Loucy (cell line): Measurements from ENCODE around the gene CDKN2B-AS1.
A peak's percentile ranks its signal among the peaks of the same experiment; 100 is the strongest.

Experiments used
- H2AFZ ChIP-seq: fragments of 200-600 bp; sonication (generic); 2 replicates; pipeline ENCODE4 v1.6.0; 2016; ENCODE audit warnings: antibody characterized with exemption, mild to moderate bottlenecking, low read length, moderate library complexity
- H3F3A ChIP-seq: fragments of 200-600 bp; 2 replicates; pipeline ENCODE4 v1.6.0; 2016; ENCODE audit warnings: antibody characterized with exemption, low read depth, mild to moderate bottlenecking
- H3K27me3 ChIP-seq: fragments of 200-600 bp; sonication (generic); 2 replicates; pipeline ENCODE4 v1.6.1; 2014; ENCODE audit warnings: low read length, mild to moderate bottlenecking; ENCODE audit not compliant: insufficient read depth, poor library complexity, severe bottlenecking
- H3K36me3 ChIP-seq: fragments of 200-600 bp; sonication (generic); 2 replicates; pipeline ENCODE4 v1.6.1; 2016; ENCODE audit warnings: low read length; ENCODE audit not compliant: insufficient read depth
- H3K4me1 ChIP-seq: fragments of 200-600 bp; sonication (generic); 2 replicates; pipeline ENCODE4 v1.5.1; 2014; ENCODE audit warnings: low read length, mild to moderate bottlenecking; ENCODE audit not compliant: insufficient read depth, poor library complexity, severe bottlenecking
- H3K4me2 ChIP-seq: fragments of 200-600 bp; sonication (generic); 2 replicates; pipeline ENCODE4 v1.6.0; 2014; ENCODE audit warnings: antibody characterized with exemption, low read length, low read depth, mild to moderate bottlenecking; ENCODE audit not compliant: poor library complexity, severe bottlenecking
- H3K4me3 ChIP-seq: fragments of 200-600 bp; sonication (generic); 2 replicates; pipeline ENCODE4 v1.5.1; 2014; ENCODE audit warnings: low read length, mild to moderate bottlenecking, mixed read lengths; ENCODE audit not compliant: poor library complexity, severe bottlenecking
- H3K79me2 ChIP-seq: fragments of 200-600 bp; sonication (generic); 2 replicates; pipeline ENCODE4 v1.6.1; 2014; ENCODE audit warnings: low read length; ENCODE audit not compliant: insufficient read depth
- H3K9ac ChIP-seq: fragments of 200-600 bp; sonication (generic); 2 replicates; pipeline ENCODE4 v1.6.0; 2014; ENCODE audit warnings: mild to moderate bottlenecking, low read depth, low read length, moderate library complexity; ENCODE audit not compliant: poor library complexity, severe bottlenecking
- H3K9me2 ChIP-seq: fragments of 200-600 bp; sonication (generic); replicated peaks from 2 replicates; pipeline ENCODE4 v1.6.1; 2016; ENCODE audit warnings: low read depth, low read length, mixed read lengths
- H3K9me3 ChIP-seq: fragments of 200-600 bp; sonication (generic); 2 replicates; pipeline ENCODE4 v1.6.1; 2014; ENCODE audit warnings: mild to moderate bottlenecking, antibody characterized with exemption, low read length, low read depth; ENCODE audit not compliant: insufficient read depth
- H4K20me1 ChIP-seq: fragments of 200-600 bp; sonication (generic); 2 replicates; pipeline ENCODE4 v1.6.0; 2014; ENCODE audit warnings: antibody characterized with exemption, low read length, mild to moderate bottlenecking; ENCODE audit not compliant: insufficient read depth, poor library complexity, severe bottlenecking
- CTCF ChIP-seq: fragments of 200-600 bp; sonication (generic); conservative IDR thresholded peaks from 2 replicates; pipeline ENCODE4 v1.5.1; 2014; ENCODE audit warnings: mild to moderate bottlenecking, antibody characterized with exemption, low read length
- EZH2phosphoT487 ChIP-seq: fragments of 200-600 bp; IDR thresholded peaks from 2 replicates; pipeline ENCODE4 v1.6.1; 2018; ENCODE audit warnings: antibody characterized with exemption, mild to moderate bottlenecking, moderate library complexity, borderline replicate concordance

CDKN2B-AS1 gene

GRCh38 chr9:22036866-22037626, 42.5 kb downstream of the CDKN2B-AS1 start:
- no peaks in the 10 kb centered on the region for H3K9me2 ChIP-seq

GRCh38 chr9:22037954-22038690, 43.5 kb downstream of the CDKN2B-AS1 start:
- H3K27me3 ChIP-seq: no peaks in the 10 kb centered on the region
- no peaks in the 10 kb centered on the region for H3K79me2 ChIP-seq
- H3K9ac ChIP-seq: peak overlapping the region; percentile 30
- H3F3A ChIP-seq: no peaks in the 10 kb centered on the region
- peaks cover 2% of the 10 kb centered on the region; the same call in 1 of the 2 replicates for H3K36me3 ChIP-seq
- no peak overlapping the region for H3K4me3 ChIP-seq
- H3K4me2 ChIP-seq: no peak overlapping the region
- TF ChIP-seq EZH2phosphoT487: no peak
- TF ChIP-seq CTCF: peak; percentile 42; the same call in 1 of the 2 replicates
- H2AFZ ChIP-seq: no peak overlapping the region
- no peaks in the 10 kb centered on the region for H3K9me2 ChIP-seq
- no peaks in the 10 kb centered on the region for H3K9me3 ChIP-seq
- H3K4me1 ChIP-seq: peaks cover 39% of the 10 kb centered on the region
- H4K20me1 ChIP-seq: no peaks in the 10 kb centered on the region

More at GRCh38 chr9:22036866-22037626, 42.5 kb downstream of the CDKN2B-AS1 start:
- H3K4me3 ChIP-seq: no peak overlapping the region
- no peaks in the 10 kb centered on the region for H3K27me3 ChIP-seq
- TF ChIP-seq EZH2phosphoT487: no peak
- TF ChIP-seq CTCF: no peak
- peak overlapping the region; percentile 46 for H3K9ac ChIP-seq
- no peak overlapping the region for H3K4me2 ChIP-seq
- H3F3A ChIP-seq: no peaks in the 10 kb centered on the region
- no peaks in the 10 kb centered on the region for H3K9me3 ChIP-seq
- H3K36me3 ChIP-seq: peaks cover 6% of the 10 kb centered on the region; the same call in 1 of the 2 replicates
- H2AFZ ChIP-seq: no peak overlapping the region
- peaks cover 39% of the 10 kb centered on the region for H3K4me1 ChIP-seq
- no peaks in the 10 kb centered on the region for H4K20me1 ChIP-seq
- no peaks in the 10 kb centered on the region for H3K79me2 ChIP-seq

GRCh38 chr9:22039258-22039657, 44.7 kb downstream of the CDKN2B-AS1 start:
- H3K9ac ChIP-seq: no peak overlapping the region
- H3K27me3 ChIP-seq: no peaks in the 10 kb centered on the region
- H3K4me3 ChIP-seq: no peak overlapping the region
- H3K4me1 ChIP-seq: peaks cover 32% of the 10 kb centered on the region
- H3F3A ChIP-seq: no peaks in the 10 kb centered on the region
- no peak overlapping the region for H2AFZ ChIP-seq
- H3K9me3 ChIP-seq: no peaks in the 10 kb centered on the region
- H3K79me2 ChIP-seq: no peaks in the 10 kb centered on the region
- H4K20me1 ChIP-seq: no peaks in the 10 kb centered on the region
- TF ChIP-seq CTCF (no peak), EZH2phosphoT487 (no peak)
- H3K9me2 ChIP-seq: no peaks in the 10 kb centered on the region
- H3K4me2 ChIP-seq: no peak overlapping the region
- no peaks in the 10 kb centered on the region for H3K36me3 ChIP-seq
